ENCODE measurements around the gene TAGLN. TPM values are rescaled to one million over a fixed set of nuclear protein-coding genes. Genes with fewer than 3 reads are reported as not detected.

Gene TAGLN
- total and polyA plus RNA-seq, 9 of the 15 experiments (the other 6 are each of a cell fraction or from before 2014, with no cell fraction given) = 0.21 to 4.9 (median 1.1) TPM

GRCh38 chr11:117226388-117227385 is 27.5 kb downstream of the TAGLN start:
- FAIRE-seq = peak; percentile 93
- no peak overlapping the region for H2AFZ ChIP-seq (ENCODE audit: low read depth, low read length)
- no peak overlapping the region for H3K27ac ChIP-seq (ENCODE audit: extremely low read depth, low read depth, low read length)
- WGBS (ENCODE audit: insufficient coverage, low coverage, missing lambda C conversion rate) = 70% methylated on average over 19 of the region's 19 CpGs
- ChIA-PET POLR2A (interaction anchor here (0.6 to 1.0 kb wide), 7 partner anchors 14 to 578 kb away, joined by 3 to 5 read pairs (median 3); no protein-coding TSS in a partner anchor), CTCF (ENCODE audit: low intra/inter-chr PET ratio) (interaction anchor here (0.7 to 1.3 kb wide), 5 partner anchors 45 to 494 kb away, joined by 3 to 12 read pairs (median 4); partner anchors contain the start of gene APOA5)
- H4K20me1 ChIP-seq (replicated peaks; ENCODE audit: control insufficient read depth, insufficient read depth, low read length) = peaks cover 10% of the 10 kb centered on the region
- intact Hi-C loops (cut with micrococcal nuclease) = loop anchor here (1.0 to 5.0 kb wide), 5 partner anchors 45 to 494 kb away; partner anchors contain the start of gene APOA5
- peak; percentile 61 to 87 (median 69) for DNase-seq (ENCODE audit: extremely low read depth in 1 of 4, low spot score in 3 of 4)
- peaks cover 67% of the 10 kb centered on the region for H3K36me3 ChIP-seq (ENCODE audit: control insufficient read depth, insufficient read depth, low read length)
- H3K4me1 ChIP-seq (replicated peaks in 1 of 2; ENCODE audit: control insufficient read depth in 2 of 2, insufficient read depth in 2 of 2, low read length in 2 of 2) = peaks cover 35 to 41% of the 10 kb centered on the region in 2 experiments; a peak in 4 of 5 replicates
- peaks cover 20% of the 10 kb centered on the region for H3K79me2 ChIP-seq (ENCODE audit: control insufficient read depth, insufficient read depth, low read length)
- in situ Hi-C loops (cut with MboI) = loop anchor here (10.0 to 25.0 kb wide), 2 partner anchors 342 to 714 kb away; no protein-coding TSS in a partner anchor
- no TSS peak for BruUV-seq (replicated peaks)
- H3K27me3 ChIP-seq (ENCODE audit: control insufficient read depth in 2 of 2, insufficient read depth in 2 of 2, low read length in 2 of 2) = no peaks in the 10 kb centered on the region
- no peaks in the 10 kb centered on the region for H3K9me3 ChIP-seq (replicated peaks; ENCODE audit: control insufficient read depth, insufficient read depth, low read depth, low read length)
- H3K9me1 ChIP-seq (ENCODE audit: control insufficient read depth, insufficient read depth, low read length) = peaks cover 4% of the 10 kb centered on the region
- no peak overlapping the region for H3K4me3 ChIP-seq
- H3K9ac ChIP-seq (ENCODE audit: insufficient read depth in 1 of 2, low read depth in 2 of 2, low read length in 2 of 2) = no peak overlapping the region
- peak; percentile 83 for ATAC-seq
- no peak overlapping the region for H3K4me2 ChIP-seq (ENCODE audit: insufficient read depth, low read length)
- peak; percentile 46 for TF ChIP-seq SMC3 (conservative IDR thresholded peaks at IDR 0.05; ENCODE audit: insufficient read depth, low read depth, low read length)
- no peak for TF ChIP-seq HNRNPH1 (optimal IDR thresholded peaks at IDR 0.05; ENCODE audit: low read depth, low read length)
- TF ChIP-seq PTRF (tag; IDR thresholded peaks at IDR 0.05) = no peak
- peak; percentile 75; the same call in 1 of the 2 replicates for TF ChIP-seq REST (IDR thresholded peaks at IDR 0.05; ENCODE audit: borderline replicate concordance)
- no peak for TF ChIP-seq REST (CRISPR knock-in tag; IDR thresholded peaks at IDR 0.05; ENCODE audit: low read depth)
- TF ChIP-seq DEAF1 (CRISPR knock-in tag; IDR thresholded peaks at IDR 0.05) = peak; percentile 80
- peak; percentile 81 to 88 for TF ChIP-seq RAD21 (CRISPR knock-in tag; conservative IDR thresholded peaks at IDR 0.05 in 1 of 2, IDR thresholded peaks at IDR 0.05 in 1 of 2)
- 0 out of 2 replicates have a peak, but pooled peaks have one; percentile 32 for TF ChIP-seq ZNF766 (CRISPR knock-in tag; conservative IDR thresholded peaks at IDR 0.05)
- 0 out of 2 replicates have a peak, but pooled peaks have one; percentile 12 for TF ChIP-seq SPI1 (IDR thresholded peaks at IDR 0.05; ENCODE audit: borderline replicate concordance, low read depth, low read length)

Data from K562 (cell line).